Tibial nerve (tissue), 4 donors: ENCODE data around the gene SKI. TPM values are rescaled to one million over a fixed set of nuclear protein-coding genes. Genes with fewer than 3 reads are reported as not detected.

ENCODE experiments used
- DNase-seq, 2 donors: peaks; one replicate each; pipeline ENCODE4 v3.0.0-alpha.2; 2019; ENCODE audit warnings: low spot score in 2 of 2
- H3K27ac ChIP-seq, 4 donors: fragments of 200-600 bp; sonication (generic) in 3 of 4; one replicate each; pipeline ENCODE4 v1.5.1; 2017 to 2019; ENCODE audit warnings: mild to moderate bottlenecking in 1 of 4
- H3K27me3 ChIP-seq, 2 donors: fragments of 200-600 bp; sonication (generic) in 1 of 2; one replicate each; pipeline versions ENCODE4 v1.5.1 to v1.6.0; 2017 to 2019
- H3K36me3 ChIP-seq, 3 donors: fragments of 200-600 bp; sonication (generic); one replicate each; pipeline ENCODE4 v1.5.1; 2018 to 2019
- H3K4me1 ChIP-seq, 4 donors: fragments of 200-600 bp; sonication (generic) in 3 of 4; one replicate each; pipeline ENCODE4 v1.5.1; 2017 to 2019
- H3K4me3 ChIP-seq, 4 donors: fragments of 200-600 bp; sonication (generic) in 3 of 4; one replicate each; pipeline ENCODE4 v1.5.1; 2017 to 2019; ENCODE audit warnings: mild to moderate bottlenecking in 1 of 4, moderate library complexity in 1 of 4
- H3K9me3 ChIP-seq, 4 donors: fragments of 200-600 bp; sonication (generic) in 3 of 4; one replicate each; pipeline ENCODE4 v1.5.1; 2017 to 2019
- EP300 ChIP-seq, 2 donors: sonication (generic); formaldehyde crosslinking; IDR thresholded peaks; one replicate each; pipeline ENCODE4 v1.6.1; 2017; ENCODE audit warnings: antibody characterized with exemption in 2 of 2, mild to moderate bottlenecking in 1 of 2
- POLR2A ChIP-seq, 2 donors: fragments of 450-650 bp; IDR thresholded peaks; one replicate each; pipeline ENCODE4 v1.6.1; 2017; ENCODE audit warnings: antibody characterized with exemption in 2 of 2, mild to moderate bottlenecking in 2 of 2, moderate library complexity in 2 of 2
- WGBS, 2 donors: methylation state at CpG; one replicate each; pipeline ENCODE4 v1.1.5; 2018; 5-methylcytosine and 5-hydroxymethylcytosine counted together
- total RNA-seq, 4 donors: library from RNA; depleted of rRNA; stranded (reverse); fragments of >200 nt; gene quantifications; one replicate each; pipeline ENCODE4 v1.1.0, GENCODE V29; 2016
- TF ChIP-seq, protein P1 (sequence below), 5 experiments: fragments of 200-600 bp in 3 of 5; fragments of 450-650 bp in 2 of 5; sonication (generic) in 3 of 5; IDR thresholded peaks; one replicate each; pipeline ENCODE4 v1.5.1; 2016 to 2019; ENCODE audit warnings: antibody characterized with exemption in 5 of 5, mild to moderate bottlenecking in 3 of 5, moderate library complexity in 2 of 5

Gene SKI
- total RNA-seq, 4 donors from 2014 or later = 62.8 to 100 (median 72.2) TPM

DNA sequence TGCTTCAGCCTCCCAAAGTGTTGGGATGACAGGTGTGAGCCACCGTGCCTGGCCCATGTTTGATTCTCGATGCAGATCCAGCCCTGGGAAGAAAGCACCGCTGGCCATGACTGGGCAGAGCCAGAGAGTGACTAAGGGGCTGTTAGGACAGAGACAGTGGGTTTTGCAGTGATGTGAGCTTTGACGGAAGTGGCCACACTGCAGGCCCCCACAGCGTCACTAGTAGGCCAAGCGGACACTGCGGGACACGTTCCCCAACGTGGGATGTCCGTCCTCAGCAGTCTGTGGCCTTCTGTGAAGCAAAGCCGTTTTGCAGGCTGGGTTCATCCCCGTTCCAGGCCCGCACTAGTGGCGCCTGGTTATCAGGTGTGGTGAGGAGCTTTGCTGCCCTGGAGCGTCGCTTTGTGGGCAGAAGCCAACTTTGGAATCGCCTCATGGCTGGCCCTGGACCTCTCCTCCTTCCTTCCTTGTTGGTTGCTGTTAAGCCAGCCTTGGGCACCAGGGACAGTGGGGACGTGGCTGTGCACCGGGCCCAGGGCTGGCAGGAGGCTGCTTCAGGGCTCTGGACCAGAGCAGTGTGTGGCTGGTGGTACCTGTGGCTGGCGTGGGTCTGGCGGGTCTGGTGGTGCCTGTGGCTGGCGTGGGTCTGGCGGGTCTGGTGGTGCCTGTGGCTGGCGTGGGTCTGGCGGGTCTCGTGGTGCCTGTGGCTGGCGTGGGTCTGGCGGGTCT, 41.2 kb downstream of the SKI start:
- 87 to 93% methylated on average over 12 to 20 of the region's 28 CpGs for WGBS, 2 donors
- TF ChIP-seq, protein P1, sequence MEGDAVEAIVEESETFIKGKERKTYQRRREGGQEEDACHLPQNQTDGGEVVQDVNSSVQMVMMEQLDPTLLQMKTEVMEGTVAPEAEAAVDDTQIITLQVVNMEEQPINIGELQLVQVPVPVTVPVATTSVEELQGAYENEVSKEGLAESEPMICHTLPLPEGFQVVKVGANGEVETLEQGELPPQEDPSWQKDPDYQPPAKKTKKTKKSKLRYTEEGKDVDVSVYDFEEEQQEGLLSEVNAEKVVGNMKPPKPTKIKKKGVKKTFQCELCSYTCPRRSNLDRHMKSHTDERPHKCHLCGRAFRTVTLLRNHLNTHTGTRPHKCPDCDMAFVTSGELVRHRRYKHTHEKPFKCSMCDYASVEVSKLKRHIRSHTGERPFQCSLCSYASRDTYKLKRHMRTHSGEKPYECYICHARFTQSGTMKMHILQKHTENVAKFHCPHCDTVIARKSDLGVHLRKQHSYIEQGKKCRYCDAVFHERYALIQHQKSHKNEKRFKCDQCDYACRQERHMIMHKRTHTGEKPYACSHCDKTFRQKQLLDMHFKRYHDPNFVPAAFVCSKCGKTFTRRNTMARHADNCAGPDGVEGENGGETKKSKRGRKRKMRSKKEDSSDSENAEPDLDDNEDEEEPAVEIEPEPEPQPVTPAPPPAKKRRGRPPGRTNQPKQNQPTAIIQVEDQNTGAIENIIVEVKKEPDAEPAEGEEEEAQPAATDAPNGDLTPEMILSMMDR (IDR thresholded peaks at IDR 0.05) = no peak
- TF ChIP-seq EP300 (IDR thresholded peaks at IDR 0.05) (no peak), POLR2A (IDR thresholded peaks at IDR 0.05) (no peak)
- H3K27ac ChIP-seq = peak overlapping the region in 2 of 4 donors; percentile 22 to 54
- no peak overlapping the region for H3K4me3 ChIP-seq
- H3K36me3 ChIP-seq = no peaks in the 10 kb centered on the region
- no peaks in the 10 kb centered on the region for H3K9me3 ChIP-seq
- H3K4me1 ChIP-seq = peaks cover 0 to 100% (median 79%) of the 10 kb centered on the region in 4 donors
- no peak for DNase-seq
- no peaks in the 10 kb centered on the region for H3K27me3 ChIP-seq

DNA sequence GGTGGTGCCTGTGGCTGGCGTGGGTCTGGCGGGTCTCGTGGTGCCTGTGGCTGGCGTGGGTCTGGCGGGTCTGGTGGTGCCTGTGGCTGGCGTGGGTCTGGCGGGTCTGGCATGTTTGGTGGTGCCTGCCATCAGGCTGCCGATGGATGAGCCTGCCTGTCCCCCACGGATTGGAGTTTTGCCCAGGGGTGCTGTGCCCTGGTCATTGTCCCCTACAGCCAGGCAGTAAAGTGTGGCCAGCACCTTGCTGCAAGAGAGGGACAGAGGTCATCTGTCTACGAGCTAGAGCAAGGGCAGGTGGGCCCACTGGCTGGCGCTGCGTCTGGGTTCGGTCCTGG, 41.8 kb downstream of the SKI start:
- peaks cover 0 to 100% (median 84%) of the 10 kb centered on the region in 4 donors for H3K4me1 ChIP-seq
- no peaks in the 10 kb centered on the region for H3K9me3 ChIP-seq
- 80% methylated on average over 3 of the region's 13 CpGs; no CpG with 5 or more reads in 1 of the 2 donors for WGBS, 2 donors
- DNase-seq = no peak
- H3K27me3 ChIP-seq = no peaks in the 10 kb centered on the region
- H3K36me3 ChIP-seq = no peaks in the 10 kb centered on the region
- TF ChIP-seq EP300 (IDR thresholded peaks at IDR 0.05) (no peak), POLR2A (IDR thresholded peaks at IDR 0.05) (no peak)
- TF ChIP-seq, protein P1 (IDR thresholded peaks at IDR 0.05) = no peak
- no peak overlapping the region for H3K4me3 ChIP-seq
- H3K27ac ChIP-seq = peak overlapping the region in 2 of 4 donors; percentile 68 to 69

DNA sequence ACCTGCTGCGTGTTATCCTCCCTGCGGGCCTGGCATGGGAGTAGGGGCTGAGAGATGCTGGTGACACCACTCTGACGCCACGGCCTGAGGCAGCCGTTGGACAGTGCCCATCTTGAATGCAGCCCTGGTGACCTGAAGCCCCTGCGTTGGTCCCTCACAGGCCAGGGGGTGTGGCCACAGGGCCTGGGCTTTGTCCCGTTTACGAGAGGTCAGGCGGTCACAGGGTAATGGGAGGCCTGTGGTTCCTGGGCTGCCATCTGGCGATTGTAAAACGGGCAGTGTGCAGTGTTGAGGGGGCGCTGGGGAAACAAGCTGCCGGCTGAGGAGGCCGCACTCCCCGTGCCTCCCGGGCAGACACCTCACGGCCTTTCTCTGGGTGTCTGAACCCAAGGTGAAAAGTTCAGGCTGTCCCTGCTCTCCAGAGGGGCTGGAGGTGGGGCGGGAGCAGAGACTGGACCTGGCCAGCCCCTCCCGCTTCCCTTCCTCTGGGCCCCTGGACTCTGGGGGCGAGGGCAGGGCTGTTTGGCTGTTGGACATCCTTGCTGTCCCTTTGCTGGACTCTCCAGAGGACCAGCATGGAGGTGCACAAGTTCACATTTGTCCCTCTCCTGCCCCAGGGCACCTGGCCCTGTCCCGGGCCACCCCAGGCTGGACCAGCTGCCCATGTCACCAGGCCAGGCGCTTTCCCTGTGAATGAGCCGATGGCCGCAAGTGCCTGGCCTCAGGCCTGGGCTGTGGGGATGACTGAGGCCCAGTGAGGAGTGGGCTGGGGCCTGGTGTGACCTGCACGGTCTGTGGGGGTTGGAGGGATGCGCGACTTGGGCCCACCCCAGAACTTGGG, 42.4 kb downstream of the SKI start:
- no peaks in the 10 kb centered on the region for H3K9me3 ChIP-seq
- 19 to 28% methylated on average over 17 of the region's 27 CpGs for WGBS, 2 donors
- H3K4me3 ChIP-seq = peak overlapping the region in 1 of 4 donors; percentile 5
- H3K36me3 ChIP-seq = no peaks in the 10 kb centered on the region
- no peak for DNase-seq
- H3K27me3 ChIP-seq = no peaks in the 10 kb centered on the region
- peaks cover 0 to 100% (median 90%) of the 10 kb centered on the region in 4 donors for H3K4me1 ChIP-seq
- TF ChIP-seq POLR2A (IDR thresholded peaks at IDR 0.05) (no peak), EP300 (IDR thresholded peaks at IDR 0.05) (no peak)
- TF ChIP-seq, protein P1 (IDR thresholded peaks at IDR 0.05) = no peak
- peak overlapping the region in 3 of 4 donors; percentile 59 to 69 (median 68) for H3K27ac ChIP-seq

DNA sequence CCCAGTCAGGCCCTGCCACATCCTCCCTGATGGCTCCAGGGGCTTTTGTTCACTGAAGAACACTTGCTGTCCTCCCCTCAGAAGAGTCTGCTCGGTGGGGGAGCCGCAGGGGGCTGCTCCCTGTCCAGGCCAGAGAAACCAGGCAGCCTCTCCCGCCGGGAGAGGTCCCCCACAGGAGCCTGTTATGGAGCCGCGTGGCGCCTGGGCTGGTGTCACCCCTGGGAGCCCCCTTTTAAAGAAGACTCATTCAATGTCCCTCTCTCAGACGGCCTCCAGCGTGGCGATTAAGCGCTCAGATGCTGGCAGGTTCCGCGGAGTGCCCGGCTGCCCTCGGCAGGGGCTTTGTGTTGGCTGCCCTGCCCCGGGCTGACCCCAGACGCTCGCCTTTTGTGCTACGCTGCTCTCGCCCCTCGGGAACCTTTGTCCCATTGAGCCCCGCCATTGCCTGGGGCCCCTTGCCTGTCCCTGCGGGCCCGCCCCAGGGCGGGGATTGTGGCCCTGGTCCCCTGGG, 43.1 kb downstream of the SKI start:
- TF ChIP-seq POLR2A (IDR thresholded peaks at IDR 0.05) (no peak), EP300 (IDR thresholded peaks at IDR 0.05) (no peak)
- TF ChIP-seq, protein P1 (IDR thresholded peaks at IDR 0.05) = no peak
- peaks cover 0 to 100% (median 92%) of the 10 kb centered on the region in 4 donors for H3K4me1 ChIP-seq
- DNase-seq = no peak
- no peak overlapping the region for H3K4me3 ChIP-seq
- peak overlapping the region in 3 of 4 donors; percentile 30 to 69 (median 68) for H3K27ac ChIP-seq
- WGBS, 2 donors = 48 to 58% methylated on average over 20 to 22 of the region's 25 CpGs
- no peaks in the 10 kb centered on the region for H3K36me3 ChIP-seq
- no peaks in the 10 kb centered on the region for H3K9me3 ChIP-seq
- no peaks in the 10 kb centered on the region for H3K27me3 ChIP-seq
